Measurements from ENCODE around the gene PPP6R3. TPM values are rescaled to one million over a fixed set of nuclear protein-coding genes. Genes with fewer than 3 reads are reported as not detected.
A peak's percentile ranks its signal among the peaks of the same experiment; 100 is the strongest.
"Not testable (repeated sequence)": the region's sequence is repeated elsewhere in the genome, so short reads cannot be mapped to it uniquely, and the experiment has no call there.

The PPP6R3 gene
- total and polyA plus RNA-seq, 5 donors from 2014 or later = 46.7 to 172 (median 51.6) TPM

DNA sequence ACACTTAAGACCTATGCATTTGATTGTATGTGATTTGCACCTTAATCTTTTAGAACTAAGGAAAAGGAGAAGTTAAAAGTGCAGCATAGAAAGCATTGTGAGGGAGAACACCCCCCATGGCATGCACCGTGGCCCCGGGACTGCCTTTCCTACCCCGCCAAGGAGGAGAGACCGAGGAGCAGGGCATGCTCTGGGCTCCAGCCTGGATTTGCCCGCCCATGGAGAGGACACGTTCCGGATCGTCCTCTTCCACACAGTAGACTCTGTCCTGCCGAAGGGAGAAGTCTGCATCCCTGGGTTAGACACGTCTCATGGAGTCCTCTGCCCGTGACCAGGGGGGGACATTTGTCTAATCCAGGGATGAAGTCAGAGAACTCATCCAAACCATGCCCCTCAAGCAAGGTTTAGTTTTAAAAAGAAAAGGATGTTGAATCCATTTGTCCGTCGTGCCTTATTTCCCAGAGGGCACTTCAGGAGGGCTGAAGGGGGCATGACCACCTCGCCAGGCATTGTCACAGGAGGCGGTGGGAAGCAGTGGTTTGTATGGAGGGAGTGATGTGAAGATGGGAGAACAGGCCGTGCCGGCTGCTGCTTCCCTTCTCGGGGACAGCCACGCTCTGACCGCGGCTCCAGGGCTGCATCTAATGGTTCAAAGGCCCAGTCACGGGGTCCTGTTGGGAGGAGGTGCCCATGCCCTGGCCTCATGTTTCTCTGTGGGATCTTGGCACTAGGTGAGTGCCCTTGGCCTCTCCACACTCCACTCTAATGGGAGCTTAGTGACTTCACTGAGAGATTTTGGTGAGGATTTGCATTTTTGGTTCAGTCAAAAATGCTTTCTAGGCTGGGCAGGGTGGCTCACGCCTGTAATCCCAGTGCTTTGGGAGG lies 157.6 kb downstream of the PPP6R3 start:
- Histone ChIP-seq H3K27ac (ENCODE audit: insufficient read depth, low read length, poor library complexity, severe bottlenecking) (no peak overlapping the region), H3K4me1 (ENCODE audit: control insufficient read depth, insufficient read depth, low read length, poor library complexity, severe bottlenecking) (no peaks in the 10 kb centered on the region), H3K4me3 (ENCODE audit: low read depth, low read length) (no peak overlapping the region), H3K9me3 (ENCODE audit: control insufficient read depth in 2 of 2, low read length in 2 of 2) (no peaks in the 10 kb centered on the region), H3K36me3 (ENCODE audit: control insufficient read depth, insufficient read depth, low read length) (peaks cover 29% of the 10 kb centered on the region), H3K27me3 (ENCODE audit: control insufficient read depth, insufficient read depth, low read length) (no peaks in the 10 kb centered on the region)
- Mint-ChIP-seq H3K9me3 (peaks cover 0 to 1% (median 0%) of the 10 kb centered on the region in 7 donors), H3K36me3 (peaks cover 26% of the 10 kb centered on the region), H3K27me3 (no peaks in the 10 kb centered on the region), H3K4me3 (no peak overlapping the region), H3K4me1 (peaks cover 0 to 5% (median 3%) of the 10 kb centered on the region in 4 donors), H3K27ac (no peak overlapping the region)
- ATAC-seq (ENCODE audit: low read depth in 2 of 2) = no peak
- DNase-seq = no peak

DNA sequence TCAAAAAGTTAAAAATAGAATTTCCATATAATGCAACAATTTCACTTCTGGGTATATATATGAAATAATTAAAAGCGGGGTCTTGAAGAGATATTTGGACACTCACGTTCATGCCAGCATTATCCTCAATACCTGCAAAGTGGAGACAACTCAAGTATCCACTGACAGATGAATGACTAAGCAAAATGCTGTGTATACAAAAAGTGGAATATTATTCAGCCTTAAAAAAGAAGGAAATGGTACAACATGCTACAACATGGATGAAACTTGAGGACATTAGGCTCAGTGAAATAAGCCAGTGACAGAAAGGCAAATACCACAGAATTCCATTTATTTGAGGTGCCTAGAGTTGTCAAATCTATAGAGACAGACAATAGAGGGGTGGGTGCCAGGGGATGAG lies 161.3 kb downstream of the PPP6R3 start:
- Mint-ChIP-seq H3K36me3 (no peaks in the 10 kb centered on the region), H3K27ac (no peak overlapping the region), H3K9me3 (peaks cover 0 to 3% (median 0%) of the 10 kb centered on the region in 7 donors), H3K27me3 (no peaks in the 10 kb centered on the region), H3K4me3 (no peak overlapping the region), H3K4me1 (peaks cover 0 to 5% (median 2%) of the 10 kb centered on the region in 4 donors)
- H3K4me1 ChIP-seq (ENCODE audit: control insufficient read depth, insufficient read depth, low read length, poor library complexity, severe bottlenecking) = no peaks in the 10 kb centered on the region
- no peak for ATAC-seq (ENCODE audit: low read depth in 2 of 2)
- no peak overlapping the region for H3K4me3 ChIP-seq (ENCODE audit: low read depth, low read length)
- no peak overlapping the region for H3K27ac ChIP-seq (ENCODE audit: insufficient read depth, low read length, poor library complexity, severe bottlenecking)
- no peak for DNase-seq
- H3K27me3 ChIP-seq (ENCODE audit: control insufficient read depth, insufficient read depth, low read length) = no peaks in the 10 kb centered on the region
- H3K9me3 ChIP-seq (ENCODE audit: control insufficient read depth in 2 of 2, low read length in 2 of 2) = no peaks in the 10 kb centered on the region
- H3K36me3 ChIP-seq (ENCODE audit: control insufficient read depth, insufficient read depth, low read length) = no peaks in the 10 kb centered on the region

DNA sequence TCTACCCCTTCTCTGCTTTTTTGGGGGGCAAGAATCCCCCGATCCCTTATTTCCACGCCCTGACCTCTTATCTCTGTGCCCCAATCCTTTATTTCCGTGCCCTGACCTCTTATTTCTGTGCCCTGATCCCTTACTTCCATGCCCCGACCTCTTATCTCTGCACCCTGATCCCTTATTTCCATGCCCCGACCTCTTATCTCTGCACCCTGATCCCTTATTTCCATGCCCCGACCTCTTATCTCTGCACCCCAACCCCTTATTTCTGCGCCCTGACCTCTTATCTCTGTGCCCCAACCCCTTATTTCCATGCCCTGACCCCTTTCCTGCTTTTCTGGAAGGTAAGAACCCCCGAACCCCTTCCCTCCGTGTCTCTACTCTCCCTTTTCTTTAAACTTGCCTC lies 163.2 kb downstream of the PPP6R3 start:
- H3K9me3 Mint-ChIP-seq; H3K36me3 Mint-ChIP-seq; H3K4me1 ChIP-seq (ENCODE audit: control insufficient read depth, insufficient read depth, low read length, poor library complexity, severe bottlenecking); H3K27me3 Mint-ChIP-seq; H3K36me3 ChIP-seq (ENCODE audit: control insufficient read depth, insufficient read depth, low read length); H3K9me3 ChIP-seq (ENCODE audit: control insufficient read depth in 2 of 2, low read length in 2 of 2); H3K27ac ChIP-seq (ENCODE audit: insufficient read depth, low read length, poor library complexity, severe bottlenecking); ATAC-seq (ENCODE audit: low read depth in 2 of 2); H3K4me3 ChIP-seq (ENCODE audit: low read depth, low read length); DNase-seq; H3K27me3 ChIP-seq (ENCODE audit: control insufficient read depth, insufficient read depth, low read length); H3K4me1 Mint-ChIP-seq; H3K4me3 Mint-ChIP-seq: not testable (repeated sequence)
- H3K27ac Mint-ChIP-seq = peak overlapping the region in 1 of 3 donors; percentile 7

DNA sequence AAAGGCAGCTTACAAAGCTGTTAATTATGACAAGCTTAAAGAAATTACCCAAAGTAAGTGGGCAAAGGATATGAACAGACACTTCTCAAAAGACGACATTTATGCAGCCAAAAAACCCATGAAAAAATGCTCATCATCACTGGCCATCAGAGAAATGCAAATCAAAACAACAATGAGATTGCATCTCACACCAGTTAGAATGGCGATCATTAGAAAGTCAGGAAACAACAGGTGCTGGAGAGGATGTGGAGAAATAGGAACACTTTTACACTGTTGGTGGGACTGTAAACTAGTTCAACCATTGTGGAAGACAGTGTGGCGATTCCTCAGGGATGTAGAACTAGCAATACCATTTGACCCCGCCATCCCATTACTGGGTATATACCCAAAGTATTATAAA lies 164.5 kb downstream of the PPP6R3 start:
- not testable (repeated sequence) for H3K36me3 ChIP-seq (ENCODE audit: control insufficient read depth, insufficient read depth, low read length); ATAC-seq (ENCODE audit: low read depth in 2 of 2); H3K9me3 Mint-ChIP-seq; H3K27ac ChIP-seq (ENCODE audit: insufficient read depth, low read length, poor library complexity, severe bottlenecking); H3K27ac Mint-ChIP-seq; H3K4me3 Mint-ChIP-seq; H3K27me3 Mint-ChIP-seq; H3K27me3 ChIP-seq (ENCODE audit: control insufficient read depth, insufficient read depth, low read length); H3K4me3 ChIP-seq (ENCODE audit: low read depth, low read length); H3K9me3 ChIP-seq (ENCODE audit: control insufficient read depth in 2 of 2, low read length in 2 of 2); DNase-seq; H3K4me1 Mint-ChIP-seq; H3K4me1 ChIP-seq (ENCODE audit: control insufficient read depth, insufficient read depth, low read length, poor library complexity, severe bottlenecking); H3K36me3 Mint-ChIP-seq

DNA sequence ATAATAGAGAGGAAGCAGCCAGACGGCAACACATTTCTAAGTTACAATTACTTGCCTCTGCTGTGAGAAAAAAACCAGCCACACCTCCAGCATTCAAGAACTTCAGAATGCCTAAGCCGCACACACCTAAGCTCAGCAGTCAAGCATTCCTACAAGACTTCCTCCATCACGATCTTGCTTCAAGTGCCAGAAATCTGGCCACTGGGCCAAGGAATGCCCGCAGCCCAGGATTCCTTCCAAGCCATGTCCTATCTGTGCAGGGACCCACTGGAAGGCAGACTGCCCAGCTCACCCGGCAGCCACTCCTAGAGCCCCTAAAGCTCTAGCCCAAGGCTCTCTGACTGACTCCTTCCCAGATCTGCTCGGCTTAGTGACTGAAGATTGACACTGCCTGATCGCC lies 165.7 kb downstream of the PPP6R3 start:
- not testable (repeated sequence) for H3K27ac ChIP-seq (ENCODE audit: insufficient read depth, low read length, poor library complexity, severe bottlenecking); H3K4me3 Mint-ChIP-seq; H3K4me1 Mint-ChIP-seq; H3K4me1 ChIP-seq (ENCODE audit: control insufficient read depth, insufficient read depth, low read length, poor library complexity, severe bottlenecking); DNase-seq; H3K36me3 Mint-ChIP-seq; H3K9me3 Mint-ChIP-seq; H3K36me3 ChIP-seq (ENCODE audit: control insufficient read depth, insufficient read depth, low read length); H3K4me3 ChIP-seq (ENCODE audit: low read depth, low read length); H3K27ac Mint-ChIP-seq; ATAC-seq (ENCODE audit: low read depth in 2 of 2); H3K27me3 Mint-ChIP-seq; H3K27me3 ChIP-seq (ENCODE audit: control insufficient read depth, insufficient read depth, low read length); H3K9me3 ChIP-seq (ENCODE audit: control insufficient read depth in 2 of 2, low read length in 2 of 2)

DNA sequence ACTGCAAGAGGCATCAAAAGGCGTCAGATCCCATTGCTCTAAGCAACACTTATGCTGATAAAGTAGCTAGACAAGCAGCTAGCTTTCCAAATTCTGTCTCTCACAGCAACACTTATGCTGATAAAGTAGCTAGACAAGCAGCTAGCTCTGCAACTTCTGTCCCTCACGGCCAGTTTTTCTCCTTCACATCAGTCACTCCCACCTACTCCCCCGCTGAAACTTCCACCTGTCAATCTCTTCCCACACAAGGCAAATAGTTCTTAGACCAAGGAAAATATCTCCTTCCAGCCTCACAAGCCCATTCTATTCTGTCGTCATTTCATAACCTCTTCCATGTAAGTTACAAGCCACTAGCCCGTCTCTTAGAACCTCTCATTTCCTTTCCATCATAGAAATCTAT lies 168.3 kb downstream of the PPP6R3 start:
- DNase-seq; H3K27me3 Mint-ChIP-seq; H3K27ac ChIP-seq (ENCODE audit: insufficient read depth, low read length, poor library complexity, severe bottlenecking); H3K9me3 Mint-ChIP-seq; H3K27me3 ChIP-seq (ENCODE audit: control insufficient read depth, insufficient read depth, low read length); H3K4me3 Mint-ChIP-seq; H3K4me1 ChIP-seq (ENCODE audit: control insufficient read depth, insufficient read depth, low read length, poor library complexity, severe bottlenecking); H3K4me1 Mint-ChIP-seq; H3K36me3 ChIP-seq (ENCODE audit: control insufficient read depth, insufficient read depth, low read length); H3K36me3 Mint-ChIP-seq; ATAC-seq (ENCODE audit: low read depth in 2 of 2); H3K9me3 ChIP-seq (ENCODE audit: control insufficient read depth in 2 of 2, low read length in 2 of 2); H3K27ac Mint-ChIP-seq; H3K4me3 ChIP-seq (ENCODE audit: low read depth, low read length): not testable (repeated sequence)

DNA sequence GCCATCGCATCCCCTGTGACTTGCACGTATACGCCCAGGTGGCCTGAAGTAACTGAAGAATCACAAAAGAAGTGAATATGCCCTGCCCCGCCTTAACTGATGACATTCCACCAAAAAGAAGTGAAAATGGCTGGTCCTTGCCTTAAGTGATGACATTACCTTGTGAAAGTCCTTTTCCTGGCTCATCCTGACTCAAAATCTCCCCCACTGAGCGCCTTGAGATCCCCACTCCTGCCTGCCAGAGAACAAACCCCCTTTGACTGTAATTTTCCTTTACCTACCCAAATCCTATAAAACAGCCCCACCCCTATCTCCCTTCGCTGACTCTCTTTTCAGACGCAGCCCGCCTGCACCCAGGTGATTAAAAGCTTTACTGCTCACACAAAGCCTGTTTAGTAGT lies 171.8 kb downstream of the PPP6R3 start:
- not testable (repeated sequence) for H3K4me3 Mint-ChIP-seq; ATAC-seq (ENCODE audit: low read depth in 2 of 2); H3K27ac Mint-ChIP-seq; H3K9me3 ChIP-seq (ENCODE audit: control insufficient read depth in 2 of 2, low read length in 2 of 2); H3K27ac ChIP-seq (ENCODE audit: insufficient read depth, low read length, poor library complexity, severe bottlenecking); H3K4me3 ChIP-seq (ENCODE audit: low read depth, low read length); H3K27me3 ChIP-seq (ENCODE audit: control insufficient read depth, insufficient read depth, low read length); H3K36me3 Mint-ChIP-seq; H3K36me3 ChIP-seq (ENCODE audit: control insufficient read depth, insufficient read depth, low read length); H3K9me3 Mint-ChIP-seq; DNase-seq; H3K27me3 Mint-ChIP-seq; H3K4me1 ChIP-seq (ENCODE audit: control insufficient read depth, insufficient read depth, low read length, poor library complexity, severe bottlenecking); H3K4me1 Mint-ChIP-seq

DNA sequence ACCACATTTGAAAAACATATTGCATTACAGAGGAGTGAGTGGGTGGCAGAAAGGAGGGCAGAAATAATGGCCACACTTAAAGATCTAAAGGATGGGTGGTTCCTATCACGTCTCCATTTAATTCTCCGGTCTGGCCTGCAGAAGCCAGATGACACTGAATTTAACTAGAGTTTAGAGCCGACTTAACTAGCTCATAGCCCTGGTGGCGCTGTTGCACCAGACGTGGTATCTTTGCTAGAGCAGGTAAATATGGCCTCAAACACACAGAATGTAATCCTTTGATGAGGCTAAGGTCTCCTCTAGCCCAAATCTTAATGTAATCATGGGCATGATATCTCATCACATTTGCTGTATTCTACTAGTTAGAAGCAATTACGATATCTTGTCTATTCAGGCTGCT lies 172.2 kb downstream of the PPP6R3 start:
- DNase-seq = peak in 2 of 3 donors; percentile 37 to 68
- peak in 1 of 2 donors; percentile 56 for ATAC-seq (ENCODE audit: low read depth in 2 of 2)
- H3K27ac Mint-ChIP-seq = no peak overlapping the region

More for the DNA sequence above, 172.2 kb downstream of the PPP6R3 start:
- peaks cover 10% of the 10 kb centered on the region for H3K27me3 Mint-ChIP-seq
- H3K9me3 Mint-ChIP-seq = no peaks in the 10 kb centered on the region
- no peaks in the 10 kb centered on the region for H3K27me3 ChIP-seq (ENCODE audit: control insufficient read depth, insufficient read depth, low read length)
- no peaks in the 10 kb centered on the region for H3K36me3 ChIP-seq (ENCODE audit: control insufficient read depth, insufficient read depth, low read length)
- H3K4me3 Mint-ChIP-seq = no peak overlapping the region
- H3K4me1 Mint-ChIP-seq = no peaks in the 10 kb centered on the region
- H3K36me3 Mint-ChIP-seq = no peaks in the 10 kb centered on the region
- no peak overlapping the region for H3K4me3 ChIP-seq (ENCODE audit: low read depth, low read length)
- no peaks in the 10 kb centered on the region for H3K4me1 ChIP-seq (ENCODE audit: control insufficient read depth, insufficient read depth, low read length, poor library complexity, severe bottlenecking)
- no peak overlapping the region for H3K27ac ChIP-seq (ENCODE audit: insufficient read depth, low read length, poor library complexity, severe bottlenecking)
- no peaks in the 10 kb centered on the region for H3K9me3 ChIP-seq (ENCODE audit: control insufficient read depth in 2 of 2, low read length in 2 of 2)
